Activated effector memory CD4-positive, alpha-beta T cell treated with anti-CD3 and anti-CD28 coated beads, Interleukin-2, amount 50 U/mL, for 16 hours (primary cell): ENCODE data around the gene UBE2H.
"Not testable (repeated sequence)": the region's sequence is repeated elsewhere in the genome, so short reads cannot be mapped to it uniquely, and the experiment has no call there.

ENCODE experiments used
- DNase-seq: peaks from one replicate; pipeline ENCODE4 v3.0.0-alpha.2; 2020

UBE2H gene

GRCh38 chr7:129804111-129804889 is 148.5 kb downstream of the UBE2H start:
- no peak for DNase-seq

GRCh38 chr7:129803546-129804081 is 149.1 kb downstream of the UBE2H start:
- no peak for DNase-seq

- no peak for DNase-seq
Observed at GRCh38 chr7:129801882-129802281, 150.9 kb downstream of the UBE2H start.

GRCh38 chr7:129800901-129801300 is 151.9 kb downstream of the UBE2H start:
- DNase-seq: no peak

- DNase-seq: no peak
Observed at GRCh38 chr7:129799350-129799955, 153.3 kb downstream of the UBE2H start.

- DNase-seq: no peak
Observed at GRCh38 chr7:129798616-129799349, 154.0 kb downstream of the UBE2H start.

- DNase-seq: no peak
Observed at GRCh38 chr7:129797214-129797789, 155.5 kb downstream of the UBE2H start.

GRCh38 chr7:129796186-129796775 is 156.5 kb downstream of the UBE2H start:
- DNase-seq: no peak

- not testable (repeated sequence) for DNase-seq
Observed at GRCh38 chr7:129794461-129794860, 158.3 kb downstream of the UBE2H start.

- DNase-seq: no peak
Observed at GRCh38 chr7:129793506-129794310, 159.1 kb downstream of the UBE2H start.

- DNase-seq: no peak
Observed at GRCh38 chr7:129792721-129793120, 160.0 kb downstream of the UBE2H start.

GRCh38 chr7:129790136-129790535 is 162.6 kb downstream of the UBE2H start:
- DNase-seq: no peak

- no peak for DNase-seq
Observed at GRCh38 chr7:129789652-129790051, 163.1 kb downstream of the UBE2H start.

GRCh38 chr7:129789000-129789399 is 163.8 kb downstream of the UBE2H start:
- no peak for DNase-seq

- no peak for DNase-seq
Observed at GRCh38 chr7:129786825-129787563, 165.8 kb downstream of the UBE2H start.

- no peak for DNase-seq
Observed at GRCh38 chr7:129785685-129786514, 166.9 kb downstream of the UBE2H start.

GRCh38 chr7:129784783-129785684 is 167.7 kb downstream of the UBE2H start:
- no peak for DNase-seq

GRCh38 chr7:129784437-129784782 is 168.3 kb downstream of the UBE2H start:
- no peak for DNase-seq

GRCh38 chr7:129783584-129783919 is 169.2 kb downstream of the UBE2H start:
- no peak for DNase-seq
